Measurements from ENCODE around the gene SEZ6L2. TPM values are rescaled to one million over a fixed set of nuclear protein-coding genes. Genes with fewer than 3 reads are reported as not detected.

Gene SEZ6L2
- total RNA-seq, 1 experiment from 2014 or later: 44.7 TPM

DNA sequence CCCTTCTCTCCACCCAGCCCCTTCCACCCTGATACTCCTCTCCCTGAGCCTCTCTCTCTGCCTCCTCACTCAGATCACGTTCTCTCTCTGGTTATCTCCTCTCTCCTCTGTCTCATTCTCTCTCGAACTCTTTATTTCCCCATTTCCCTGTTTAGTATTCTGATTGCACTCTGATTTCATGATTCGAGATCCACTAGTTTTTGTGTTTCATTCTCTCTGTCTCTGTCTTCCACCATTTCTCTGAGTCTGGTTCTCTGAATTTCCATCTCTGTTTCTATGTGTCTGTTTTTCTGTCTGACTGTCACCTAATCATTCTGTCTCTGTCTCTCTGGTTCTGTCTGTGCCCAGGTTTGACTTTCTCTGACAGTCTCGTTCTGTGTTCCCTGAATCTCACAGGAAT lies 2.0 kb downstream of the SEZ6L2 start:
- Histone ChIP-seq H4K20me1 (ENCODE audit: control insufficient read depth, insufficient read depth, insufficient read length) (no peaks in the 10 kb centered on the region), H4K8ac (replicated peaks; ENCODE audit: insufficient read length, low read depth, low read length) (no peak overlapping the region), H3K4me1 (ENCODE audit: insufficient read depth, low read length) (peaks cover 2% of the 10 kb centered on the region), H2AFZ (ENCODE audit: low read length) (no peak overlapping the region), H3K27ac (ENCODE audit: insufficient read length, low read depth, low read length) (no peak overlapping the region), H2AK5ac (ENCODE audit: insufficient read length, low read length) (no peak overlapping the region), H3T11ph (ENCODE audit: low read length) (no peak overlapping the region), H3K79me1 (ENCODE audit: insufficient read depth, low read depth, low read length, poor library complexity, severe bottlenecking) (peaks cover 3% of the 10 kb centered on the region), H3K14ac (ENCODE audit: insufficient read depth, low read length) (no peak overlapping the region), H3K9me3 (ENCODE audit: control insufficient read depth, low read depth, low read length) (no peaks in the 10 kb centered on the region), H4K5ac (ENCODE audit: insufficient read length, low read depth, low read length) (no peak overlapping the region), H3K23me2 (ENCODE audit: insufficient read length, low read depth, low read length, poor library complexity, severe bottlenecking) (peaks cover 25% of the 10 kb centered on the region), H3K23ac (ENCODE audit: insufficient read length, low read depth, low read length) (no peak overlapping the region), H3K18ac (ENCODE audit: insufficient read length, low read depth, low read length) (no peak overlapping the region), H2BK15ac (ENCODE audit: low read depth, low read length) (no peak overlapping the region), H2BK120ac (ENCODE audit: low read depth, low read length, poor library complexity, severe bottlenecking) (no peak overlapping the region), H3K79me2 (ENCODE audit: insufficient read depth, low read length) (no peaks in the 10 kb centered on the region; the same call in 1 of the 2 replicates), H3K56ac (ENCODE audit: insufficient read length, low read depth, low read length) (no peak overlapping the region), H3K4ac (ENCODE audit: low read depth, low read length) (no peak overlapping the region), H3K27me3 (ENCODE audit: insufficient read depth, low read length) (no peaks in the 10 kb centered on the region), H3K4me2 (ENCODE audit: insufficient read depth, insufficient read length, low read length) (no peak overlapping the region), H2BK12ac (ENCODE audit: insufficient read length, low read depth, low read length) (no peak overlapping the region), H2BK5ac (ENCODE audit: insufficient read length, low read length) (no peak overlapping the region), H2BK20ac (ENCODE audit: low read depth, low read length, poor library complexity, severe bottlenecking) (no peak overlapping the region), H3K9ac (ENCODE audit: extremely low read depth, insufficient read length, low read length) (no peak overlapping the region), H4K91ac (ENCODE audit: insufficient read length, low read depth, low read length) (no peak overlapping the region)
- WGBS (ENCODE audit: extremely low coverage, insufficient read length, low lambda C conversion rate): 100% methylated on average over 2 of the region's 4 CpGs
- peak overlapping the region; percentile 34 to 88; a peak in 4 of 5 replicates for H3K4me3 Mint-ChIP-seq
- peaks cover 24 to 29% of the 10 kb centered on the region in 2 experiments for H3K4me1 Mint-ChIP-seq
- H3K27me3 Mint-ChIP-seq (ENCODE audit: low read depth): no peaks in the 10 kb centered on the region
- H3K9me3 Mint-ChIP-seq: no peaks in the 10 kb centered on the region; a peak in 1 of 5 replicates
- H3K27ac Mint-ChIP-seq: no peak overlapping the region
- TF ChIP-seq, protein P1, sequence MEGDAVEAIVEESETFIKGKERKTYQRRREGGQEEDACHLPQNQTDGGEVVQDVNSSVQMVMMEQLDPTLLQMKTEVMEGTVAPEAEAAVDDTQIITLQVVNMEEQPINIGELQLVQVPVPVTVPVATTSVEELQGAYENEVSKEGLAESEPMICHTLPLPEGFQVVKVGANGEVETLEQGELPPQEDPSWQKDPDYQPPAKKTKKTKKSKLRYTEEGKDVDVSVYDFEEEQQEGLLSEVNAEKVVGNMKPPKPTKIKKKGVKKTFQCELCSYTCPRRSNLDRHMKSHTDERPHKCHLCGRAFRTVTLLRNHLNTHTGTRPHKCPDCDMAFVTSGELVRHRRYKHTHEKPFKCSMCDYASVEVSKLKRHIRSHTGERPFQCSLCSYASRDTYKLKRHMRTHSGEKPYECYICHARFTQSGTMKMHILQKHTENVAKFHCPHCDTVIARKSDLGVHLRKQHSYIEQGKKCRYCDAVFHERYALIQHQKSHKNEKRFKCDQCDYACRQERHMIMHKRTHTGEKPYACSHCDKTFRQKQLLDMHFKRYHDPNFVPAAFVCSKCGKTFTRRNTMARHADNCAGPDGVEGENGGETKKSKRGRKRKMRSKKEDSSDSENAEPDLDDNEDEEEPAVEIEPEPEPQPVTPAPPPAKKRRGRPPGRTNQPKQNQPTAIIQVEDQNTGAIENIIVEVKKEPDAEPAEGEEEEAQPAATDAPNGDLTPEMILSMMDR (conservative IDR thresholded peaks at IDR 0.05): no peak
- DNase-seq: no peak
- H3K36me3 Mint-ChIP-seq (ENCODE audit: insufficient read depth in 1 of 3, low read depth in 3 of 3): peaks cover 9 to 28% (median 22%) of the 10 kb centered on the region in 3 experiments; a peak in 6 of 7 replicates

Data from H9 (cell line).